Stimulated activated CD4-positive, alpha-beta T cell treated with anti-CD3 and anti-CD28 coated beads, TNF-alpha, amount 100 ng/mL, for 48 hours (primary cell): ENCODE measurements around the gene C13orf42.

Experiments used
- DNase-seq, 3 donors: peaks; one replicate each; pipeline ENCODE4 v3.0.0-alpha.2; 2020; ENCODE audit warnings: low read depth in 3 of 3

C13orf42 gene

DNA sequence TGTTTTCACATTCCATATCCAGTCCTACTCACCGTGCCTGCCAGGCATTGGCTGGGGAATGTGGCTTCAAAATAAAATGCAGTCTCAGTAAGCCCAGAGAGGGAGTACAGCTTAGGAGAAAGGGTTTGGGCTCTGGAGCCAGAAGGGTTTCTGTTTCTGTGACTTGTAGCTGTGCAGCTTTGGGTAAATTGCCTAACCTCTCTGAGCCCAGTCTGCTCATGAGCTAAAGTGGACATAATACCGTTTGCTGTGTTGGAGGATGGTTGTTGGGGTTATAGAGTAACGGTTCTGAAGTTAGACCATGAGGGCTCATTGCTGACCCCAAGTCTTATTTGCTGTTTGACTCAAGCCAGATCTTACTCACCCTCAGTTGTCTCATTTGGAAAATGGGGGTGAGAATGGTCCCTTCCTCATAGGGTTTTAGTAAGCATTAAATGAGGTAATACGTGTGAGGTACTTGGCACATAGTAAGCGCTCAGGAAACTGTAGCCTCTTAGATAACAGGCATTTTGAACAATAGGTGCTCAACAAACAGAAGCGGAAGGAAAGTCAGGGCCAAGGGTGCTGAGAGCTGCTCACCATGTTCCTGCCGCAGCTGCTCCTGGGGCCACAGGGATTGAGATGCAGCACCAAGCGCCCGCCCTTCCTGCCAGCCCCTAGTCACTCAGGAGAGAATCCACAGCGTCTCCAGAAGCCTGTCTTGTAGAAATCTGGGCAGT, 45.5 kb downstream of the C13orf42 start:
- DNase-seq = no peak

GRCh38 chr13:51064753-51065152, 46.3 kb downstream of the C13orf42 start:
- DNase-seq = no peak

DNA sequence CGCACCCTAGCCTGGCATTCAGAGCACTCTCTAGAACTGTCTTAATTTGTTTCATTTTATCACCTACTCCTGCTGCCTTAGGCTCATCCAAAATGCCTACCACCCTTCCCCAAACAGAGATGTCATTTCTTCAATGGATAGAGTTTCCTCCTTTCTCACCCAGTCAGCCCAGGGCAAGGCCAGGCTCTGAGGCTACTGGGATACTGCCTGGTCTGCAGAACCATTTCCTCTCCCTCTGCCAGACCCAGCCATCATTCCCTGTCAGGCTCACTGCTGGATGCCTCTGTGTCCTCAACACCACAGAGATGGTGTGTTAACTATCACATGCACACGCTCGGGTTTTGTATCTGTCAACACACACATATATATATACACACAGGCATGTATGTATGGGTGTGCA, 47.2 kb downstream of the C13orf42 start:
- no peak for DNase-seq

- DNase-seq = no peak
These were observed 52.5 kb downstream of the C13orf42 start for GRCh38 chr13:51058461-51059167.

DNA sequence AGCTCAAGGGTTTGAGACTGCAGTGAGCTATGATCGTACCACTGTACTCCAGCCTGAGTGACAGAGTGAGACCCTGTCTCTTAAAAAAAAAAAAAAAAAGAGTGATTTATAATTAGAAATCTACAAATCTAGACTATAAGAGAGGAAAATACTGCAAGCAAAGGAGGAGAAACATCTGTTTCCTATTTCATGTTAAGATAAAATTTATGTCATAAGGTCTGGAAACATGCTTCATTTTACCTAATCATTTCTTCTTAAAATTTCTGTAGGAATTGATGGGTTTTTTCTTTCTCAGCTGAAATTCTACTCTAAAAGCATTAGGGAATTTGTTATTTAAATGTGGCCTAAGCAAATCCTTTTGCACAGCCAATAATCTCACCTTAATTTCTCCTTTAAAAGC, 53.2 kb downstream of the C13orf42 start:
- DNase-seq = no peak

GRCh38 chr13:51057001-51057400, 54.1 kb downstream of the C13orf42 start:
- DNase-seq = no peak

- no peak for DNase-seq
These were observed 58.5 kb downstream of the C13orf42 start for GRCh38 chr13:51052581-51052980.

- DNase-seq = no peak
These were observed 60.8 kb downstream of the C13orf42 start for GRCh38 chr13:51050021-51050830.

- no peak for DNase-seq
These were observed 62.5 kb downstream of the C13orf42 start for GRCh38 chr13:51048616-51049015.

- DNase-seq = no peak
These were observed 63.0 kb downstream of the C13orf42 start for GRCh38 chr13:51048166-51048461.

- DNase-seq = no peak
These were observed 63.5 kb downstream of the C13orf42 start for GRCh38 chr13:51047434-51048165.

DNA sequence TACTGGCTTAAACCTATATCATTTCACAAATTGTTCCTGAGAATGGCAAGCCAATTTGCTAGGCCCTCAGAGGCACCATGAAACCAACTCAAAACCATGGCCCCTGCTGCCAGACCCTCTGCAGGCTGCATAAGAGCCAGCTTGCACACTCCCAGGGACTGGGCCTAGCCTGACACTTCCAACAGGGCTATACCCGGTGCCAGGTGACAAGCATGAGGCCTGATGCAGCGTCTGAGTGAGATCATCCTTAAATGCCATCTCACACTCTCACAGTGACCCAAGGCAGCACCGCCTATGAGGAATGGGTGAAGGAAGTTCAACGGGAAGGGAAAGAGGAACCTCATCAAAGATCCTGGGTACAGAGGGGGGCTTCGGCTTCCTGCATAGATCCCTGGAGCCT, 65.6 kb downstream of the C13orf42 start:
- DNase-seq = no peak

GRCh38 chr13:51044023-51044665, 66.9 kb downstream of the C13orf42 start:
- no peak for DNase-seq

- DNase-seq = no peak
These were observed 67.8 kb downstream of the C13orf42 start for GRCh38 chr13:51043310-51043709.

GRCh38 chr13:51041710-51042109, 69.4 kb downstream of the C13orf42 start:
- DNase-seq = no peak

DNA sequence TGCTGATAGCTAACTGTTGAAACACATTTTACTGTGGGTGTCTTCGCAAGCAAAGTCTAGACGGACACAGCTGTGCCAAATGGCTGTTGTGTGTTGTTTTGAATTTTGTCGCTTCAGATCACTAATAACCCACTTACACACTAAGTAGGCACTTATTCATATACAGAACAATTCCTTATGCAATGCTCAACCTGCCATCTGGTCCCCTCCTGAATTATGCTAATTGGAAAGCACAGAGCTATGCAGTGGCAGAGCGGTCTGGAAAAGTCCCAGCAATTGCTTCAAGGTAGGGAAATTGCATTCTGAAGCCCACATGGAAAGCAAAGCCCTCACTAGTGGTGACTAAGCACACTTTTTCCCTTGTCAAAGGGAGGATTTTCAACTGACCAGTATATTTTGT, 69.9 kb downstream of the C13orf42 start:
- no peak for DNase-seq

DNA sequence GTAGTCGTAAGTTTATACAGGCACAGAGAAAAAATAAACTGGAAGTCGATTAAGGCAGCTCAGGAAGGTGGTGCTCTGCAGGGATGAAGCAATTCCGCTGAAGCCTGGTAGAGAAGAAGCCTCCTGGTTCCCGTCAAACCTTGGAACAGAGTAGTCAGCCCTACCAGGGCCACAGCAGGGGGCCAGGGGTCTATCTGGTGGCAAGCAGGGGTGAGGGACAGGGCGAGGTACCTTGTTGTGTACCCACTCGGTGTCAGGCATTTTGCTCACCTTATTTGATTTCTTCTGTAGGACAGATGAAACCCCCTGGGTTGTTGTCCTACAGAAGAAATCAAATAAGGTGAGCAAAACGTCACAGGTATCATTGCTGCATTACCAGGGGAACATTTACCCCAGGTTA, 70.6 kb downstream of the C13orf42 start:
- no peak for DNase-seq

- no peak for DNase-seq
These were observed 74.7 kb downstream of the C13orf42 start for GRCh38 chr13:51036418-51036817.

DNA sequence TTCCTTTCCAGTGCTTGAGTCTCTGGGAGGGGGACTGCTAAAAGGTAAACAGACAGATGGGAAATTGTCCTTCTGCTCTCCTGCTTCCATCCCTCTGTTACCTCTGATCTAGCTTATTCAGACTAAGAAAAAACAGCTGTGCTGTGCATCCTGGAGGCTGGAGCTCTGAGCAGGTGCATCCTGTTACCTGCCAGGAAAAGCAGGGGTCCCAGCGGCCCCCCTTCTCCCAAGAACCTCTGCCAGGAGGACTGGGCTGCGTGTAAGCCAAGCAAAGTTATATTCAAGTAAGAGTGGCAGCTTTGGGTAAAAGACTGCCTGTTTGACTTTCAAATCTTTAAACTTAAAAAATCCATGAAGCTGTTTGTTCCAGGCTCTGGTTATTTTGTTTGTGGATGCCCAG, 75.1 kb downstream of the C13orf42 start:
- no peak for DNase-seq

- no peak for DNase-seq
These were observed 75.6 kb downstream of the C13orf42 start for GRCh38 chr13:51035469-51035868.

- DNase-seq = no peak
These were observed 76.2 kb downstream of the C13orf42 start for GRCh38 chr13:51034906-51035305.
